Esophagus muscularis mucosa (tissue), 4 donors: ENCODE data around the gene CYP11A1. TPM values are rescaled to one million over a fixed set of nuclear protein-coding genes. Genes with fewer than 3 reads are reported as not detected.
"Not testable (repeated sequence)": the region's sequence is repeated elsewhere in the genome, so short reads cannot be mapped to it uniquely, and the experiment has no call there.

ENCODE experiments used
- DNase-seq: peaks from one replicate; pipeline ENCODE4 v3.0.0-alpha.2; 2017; ENCODE audit errors: extremely low spot score
- H3K27ac ChIP-seq, 4 donors: fragments of 200-600 bp; sonication (generic); replicated peaks in 1 of 4; 1 replicate in 3 of 4; 2 replicates in 1 of 4; pipeline ENCODE4 v1.5.1; 2016 to 2019; ENCODE audit warnings: mild to moderate bottlenecking in 1 of 4
- H3K27me3 ChIP-seq, 4 donors: fragments of 200-600 bp; sonication (generic); one replicate each; pipeline versions ENCODE4 v1.5.1 to v1.6.0; 2016 to 2019
- H3K36me3 ChIP-seq, 4 donors: fragments of 200-600 bp; sonication (generic); one replicate each; pipeline ENCODE4 v1.5.1; 2016 to 2019
- H3K4me1 ChIP-seq, 4 donors: fragments of 200-600 bp; sonication (generic); one replicate each; pipeline ENCODE4 v1.5.1; 2016 to 2019
- H3K4me3 ChIP-seq, 4 donors: fragments of 200-600 bp; sonication (generic); 1 replicate in 2 of 4; 2 replicates in 2 of 4; pipeline ENCODE4 v1.5.1; 2016 to 2019; ENCODE audit warnings: mild to moderate bottlenecking in 4 of 4, moderate library complexity in 1 of 4
- H3K9me3 ChIP-seq, 4 donors: fragments of 200-600 bp; sonication (generic); 1 replicate in 3 of 4; 2 replicates in 1 of 4; pipeline ENCODE4 v1.5.1; 2016 to 2019
- CTCF ChIP-seq, 3 experiments: fragments of 200-600 bp in 2 of 3; fragments of 450-650 bp in 1 of 3; sonication (generic) in 2 of 3; IDR thresholded peaks; one replicate each; pipeline ENCODE4 v1.5.1; 2017 to 2019; ENCODE audit warnings: antibody characterized with exemption in 3 of 3, mild to moderate bottlenecking in 2 of 3, moderate library complexity in 1 of 3
- EP300 ChIP-seq: sonication (generic); formaldehyde crosslinking; IDR thresholded peaks from one replicate; pipeline ENCODE4 v1.6.1; 2017; ENCODE audit warnings: antibody characterized with exemption
- POLR2A ChIP-seq: fragments of 450-650 bp; IDR thresholded peaks from one replicate; pipeline ENCODE4 v1.6.1; 2017; ENCODE audit warnings: antibody characterized with exemption, moderate library complexity, mild to moderate bottlenecking, low read depth
- POLR2AphosphoS5 ChIP-seq, 2 donors: sonication (generic); formaldehyde crosslinking; IDR thresholded peaks; one replicate each; pipeline ENCODE4 v1.6.1; 2017; ENCODE audit warnings: antibody characterized with exemption in 2 of 2
- WGBS: methylation state at CpG from one replicate; pipeline ENCODE4 v1.1.5; 2018; 5-methylcytosine and 5-hydroxymethylcytosine counted together
- intact Hi-C: fragments of 100-400 bp; cut with DNase I; formaldehyde crosslinking; loops from one replicate; pipeline ENCODE4 v1.15.1; 2023
- total RNA-seq, 4 donors: library from RNA; depleted of rRNA; stranded (reverse); fragments of >200 nt; gene quantifications; one replicate each; pipeline versions ENCODE4 v1.1.0 to v1.2.1, GENCODE V29; 2016

Gene CYP11A1
- total RNA-seq, 4 donors from 2014 or later: 1.7 to 2.5 (median 1.8) TPM

GRCh38 chr15:74390647-74391288, 23.3 kb upstream of the CYP11A1 start:
- Histone ChIP-seq H3K4me1 (peaks cover 0 to 9% (median 4%) of the 10 kb centered on the region in 4 donors), H3K27me3 (no peaks in the 10 kb centered on the region), H3K36me3 (no peaks in the 10 kb centered on the region), H3K4me3 (no peak overlapping the region), H3K27ac (no peak overlapping the region), H3K9me3 (no peaks in the 10 kb centered on the region)
- TF ChIP-seq POLR2A (no peak), EP300 (no peak), POLR2AphosphoS5 (IDR thresholded peaks at IDR 0.05) (no peak), CTCF (IDR thresholded peaks at IDR 0.05) (no peak)
- 79% methylated on average over 11 of the region's 12 CpGs for WGBS
- intact Hi-C loops: no loop called here
- DNase-seq: no peak

GRCh38 chr15:74390049-74390646, 22.7 kb upstream of the CYP11A1 start:
- H3K36me3 ChIP-seq, DNase-seq, H3K27me3 ChIP-seq, H3K4me3 ChIP-seq, H3K27ac ChIP-seq, H3K9me3 ChIP-seq, intact Hi-C loops: not testable (repeated sequence)
- peaks cover 0 to 13% (median 9%) of the 10 kb centered on the region in 4 donors for H3K4me1 ChIP-seq
- WGBS: 100% methylated on average over 9 of the region's 11 CpGs

- peaks cover 0 to 19% (median 13%) of the 10 kb centered on the region in 4 donors for H3K4me1 ChIP-seq
- H3K27me3 ChIP-seq: no peaks in the 10 kb centered on the region
- no peaks in the 10 kb centered on the region for H3K9me3 ChIP-seq
- no peak overlapping the region for H3K4me3 ChIP-seq
- 73% methylated on average over 15 of the region's 20 CpGs for WGBS
- no peak for DNase-seq
- no peaks in the 10 kb centered on the region for H3K36me3 ChIP-seq
- TF ChIP-seq POLR2A (no peak), EP300 (no peak)
- H3K27ac ChIP-seq: no peak overlapping the region
- intact Hi-C loops: no loop called here
Measured at GRCh38 chr15:74389241-74390048, 22.0 kb upstream of the CYP11A1 start.

DNA sequence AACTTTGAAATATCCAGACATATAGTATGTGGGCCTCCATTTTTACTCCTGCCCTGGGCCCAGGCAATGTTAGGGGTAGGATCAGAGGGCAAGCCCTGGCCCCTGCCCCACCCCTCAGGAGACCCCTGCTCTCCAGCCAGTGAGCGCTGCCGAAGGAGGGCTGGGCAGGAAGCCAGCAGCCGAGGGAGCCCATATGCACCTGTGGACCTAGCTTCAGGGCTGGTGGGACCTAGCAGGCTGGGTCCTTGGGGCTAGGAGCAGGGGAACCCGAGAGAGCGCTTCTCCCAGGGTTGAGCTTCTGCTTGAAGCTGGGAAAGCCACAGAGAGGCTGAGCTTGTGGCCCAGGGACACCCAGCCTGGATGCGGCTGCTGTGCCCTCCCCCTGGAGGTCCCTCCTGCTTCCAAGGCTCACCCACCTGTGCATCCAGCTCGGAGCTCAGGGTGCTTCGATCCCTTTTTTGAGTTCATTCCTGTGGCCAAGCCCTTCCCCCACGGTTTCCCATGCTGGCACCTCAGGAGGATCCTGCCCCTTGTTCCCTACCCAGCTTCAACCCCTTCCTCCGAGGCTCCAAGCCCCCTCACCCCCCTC, 21.0 kb upstream of the CYP11A1 start:
- Histone ChIP-seq H3K27ac (no peak overlapping the region), H3K27me3 (no peaks in the 10 kb centered on the region), H3K4me1 (peaks cover 0 to 19% (median 13%) of the 10 kb centered on the region in 4 donors), H3K36me3 (no peaks in the 10 kb centered on the region), H3K9me3 (no peaks in the 10 kb centered on the region), H3K4me3 (no peak overlapping the region)
- 84% methylated on average over 4 of the region's 10 CpGs for WGBS
- intact Hi-C loops: no loop called here
- no peak for TF ChIP-seq POLR2AphosphoS5 (IDR thresholded peaks at IDR 0.05)
- TF ChIP-seq POLR2A: no peak
- TF ChIP-seq CTCF (IDR thresholded peaks at IDR 0.05): no peak
- TF ChIP-seq EP300: no peak
- DNase-seq: no peak

DNA sequence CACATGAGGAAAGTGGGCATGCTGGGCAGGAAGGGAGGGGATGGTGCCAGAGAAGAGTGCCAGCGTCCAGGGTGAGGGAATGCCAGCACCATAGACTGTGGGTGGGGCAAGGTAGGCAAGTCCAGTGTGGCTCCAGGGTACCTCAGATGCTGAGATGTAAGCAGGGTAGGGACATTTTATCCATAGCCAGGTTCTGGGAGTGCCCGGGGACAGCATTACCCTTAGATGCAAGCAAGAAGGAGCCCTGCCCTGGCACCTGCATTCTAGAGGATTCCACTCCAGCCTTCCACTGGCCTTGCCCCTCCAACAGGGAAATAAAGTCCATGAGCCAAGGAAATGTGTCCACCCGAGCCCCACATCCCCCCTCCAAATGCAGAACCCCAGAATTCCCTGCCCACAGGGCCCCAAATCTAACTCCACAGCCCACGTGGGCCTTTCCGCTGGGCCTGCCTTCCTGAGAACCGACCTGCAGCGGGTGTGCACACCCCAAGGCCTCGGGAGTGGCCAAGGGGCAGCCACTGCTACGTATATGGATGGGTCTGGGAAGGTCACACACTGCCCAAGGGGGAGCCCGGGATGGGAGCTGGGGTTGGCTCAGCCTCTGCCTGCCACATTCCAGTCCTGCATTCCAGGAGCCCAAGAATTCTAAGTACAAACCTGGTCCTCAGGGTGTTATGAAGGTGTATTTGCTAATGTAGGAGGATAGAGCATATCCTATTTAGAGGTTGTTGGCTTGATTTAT, 20.3 kb upstream of the CYP11A1 start:
- no peak for DNase-seq
- peaks cover 0 to 19% (median 13%) of the 10 kb centered on the region in 4 donors for H3K4me1 ChIP-seq
- H3K36me3 ChIP-seq: no peaks in the 10 kb centered on the region
- H3K9me3 ChIP-seq: no peaks in the 10 kb centered on the region
- no peak overlapping the region for H3K27ac ChIP-seq
- intact Hi-C loops: no loop called here
- H3K27me3 ChIP-seq: no peaks in the 10 kb centered on the region
- H3K4me3 ChIP-seq: no peak overlapping the region
- 88% methylated on average over 6 of the region's 10 CpGs for WGBS
- TF ChIP-seq CTCF (IDR thresholded peaks at IDR 0.05): no peak
- TF ChIP-seq POLR2AphosphoS5 (IDR thresholded peaks at IDR 0.05): no peak
